HG03135 (cell line): ENCODE measurements around the gene NTN1.
"Not testable (repeated sequence)": the region's sequence is repeated elsewhere in the genome, so short reads cannot be mapped to it uniquely, and the experiment has no call there.

ENCODE experiments used
- ATAC-seq: cut with Tn5 transposase; IDR thresholded peaks from one replicate; pipeline ENCODE4 v1.9.1; 2021; ENCODE audit warnings: mild to moderate bottlenecking, moderate library complexity; ENCODE audit not compliant: unreplicated experiment

Gene NTN1

GRCh38 chr17:9021158-9021991, at the start of gene NTN1:
Gene NTN1, plus strand, starts transcription at chr17:9021510. Its CDS starts 864 bp downstream, at chr17:9022374.
- ATAC-seq: peak; percentile 49

DNA sequence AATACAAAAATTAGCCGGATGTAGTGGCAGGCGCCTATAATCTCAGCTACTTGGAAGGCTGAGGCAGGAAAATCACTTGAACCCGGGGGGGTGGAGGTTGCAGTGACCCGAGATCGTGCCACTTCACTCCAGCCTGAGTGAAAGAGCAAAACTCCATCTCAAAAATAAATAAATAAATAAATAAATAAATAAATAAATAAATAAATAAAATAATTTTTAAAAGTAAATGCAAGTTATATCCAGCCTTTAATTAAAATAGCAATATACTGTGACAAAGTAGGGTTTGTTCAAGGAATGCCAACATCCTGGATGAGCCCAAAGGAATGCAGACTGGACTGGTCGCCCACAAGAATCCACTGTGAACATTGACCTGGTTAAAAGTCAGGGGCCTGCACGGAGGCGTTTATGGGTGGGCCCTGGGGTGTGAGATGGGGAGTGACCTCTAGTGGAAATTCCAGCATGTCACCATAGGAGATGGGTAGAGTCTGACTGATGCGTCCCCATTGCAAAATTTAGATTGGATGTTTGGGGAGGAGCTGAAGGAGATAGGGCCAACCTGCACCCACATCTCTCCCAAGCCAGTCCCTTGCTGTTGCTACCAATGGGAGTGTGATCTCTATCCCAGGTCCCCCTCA, 46.1 kb upstream of the NTN1 start:
- no peak for ATAC-seq

DNA sequence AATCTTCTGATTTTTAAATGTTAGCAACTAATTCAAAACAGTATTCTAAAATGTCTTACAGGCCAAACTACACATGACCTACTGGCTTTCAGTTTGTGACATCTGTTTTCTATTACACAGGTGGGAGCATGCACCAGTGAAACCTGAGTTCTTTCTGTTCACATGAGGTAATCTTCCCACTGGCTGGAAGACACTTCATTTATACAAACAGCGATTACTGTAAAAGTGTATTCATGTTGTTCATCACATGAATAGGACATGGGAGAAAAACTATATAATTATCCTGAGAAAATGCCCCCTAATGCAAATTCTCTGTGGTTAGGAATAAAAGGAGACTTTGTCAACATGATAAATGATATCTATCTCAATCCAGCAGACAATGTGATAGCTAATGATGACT, 44.7 kb upstream of the NTN1 start:
- ATAC-seq: no peak

DNA sequence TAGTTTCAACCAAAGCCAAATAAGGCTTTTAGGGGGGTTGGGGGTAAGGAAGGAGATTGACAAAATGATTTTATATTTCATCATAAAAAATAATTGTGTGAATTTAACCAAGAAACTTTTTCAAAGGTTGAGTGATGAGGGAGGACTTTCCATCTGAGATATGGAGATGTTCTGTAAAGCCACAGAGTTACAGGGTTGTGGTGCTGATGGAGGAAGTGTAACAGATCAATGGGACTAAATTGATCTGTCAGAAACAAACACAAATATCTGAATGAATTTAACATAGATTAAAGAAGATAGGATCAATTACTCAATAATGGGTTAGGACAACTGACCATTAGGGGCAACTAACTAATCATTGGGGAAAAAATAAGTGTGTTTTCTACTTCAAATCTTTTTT, 41.6 kb upstream of the NTN1 start:
- no peak for ATAC-seq

DNA sequence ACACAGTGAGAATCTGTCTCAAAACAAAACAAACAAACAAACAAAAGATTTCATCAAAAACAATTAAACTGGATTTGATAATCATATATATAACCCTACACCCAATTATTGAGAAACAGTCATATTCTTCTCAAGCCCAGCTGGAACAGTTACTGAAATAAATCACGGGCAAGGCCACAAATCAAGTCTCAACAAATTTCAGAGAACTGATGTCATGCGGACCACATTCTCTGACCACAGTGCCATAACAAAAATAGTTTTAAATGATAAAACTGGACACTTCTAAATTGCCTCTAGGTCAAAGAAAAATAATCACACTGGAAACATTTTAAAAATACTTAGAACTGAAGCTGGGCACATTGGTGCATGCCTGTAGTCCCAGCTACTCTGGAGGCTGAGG, 39.9 kb upstream of the NTN1 start:
- ATAC-seq: no peak

DNA sequence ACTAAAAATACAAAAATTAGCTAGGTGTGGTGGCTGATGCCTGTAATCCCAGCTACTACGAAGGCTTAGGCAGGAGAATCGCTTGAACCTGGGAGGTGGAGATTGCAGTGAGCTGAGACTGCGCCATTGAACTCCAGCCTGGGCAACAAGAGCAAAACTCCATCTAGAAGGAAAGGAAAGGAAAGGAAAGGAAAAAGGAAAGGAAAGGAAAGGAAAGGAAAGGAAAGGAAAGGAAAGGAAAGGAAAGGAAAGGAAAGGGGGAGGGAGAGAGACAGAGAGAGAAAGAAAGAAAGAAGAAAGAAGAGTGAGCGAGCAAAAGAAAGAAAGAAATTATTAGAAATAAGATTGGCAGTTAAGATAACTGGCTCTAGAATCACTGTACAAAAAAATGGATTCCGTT, 37.1 kb upstream of the NTN1 start:
- not testable (repeated sequence) for ATAC-seq

DNA sequence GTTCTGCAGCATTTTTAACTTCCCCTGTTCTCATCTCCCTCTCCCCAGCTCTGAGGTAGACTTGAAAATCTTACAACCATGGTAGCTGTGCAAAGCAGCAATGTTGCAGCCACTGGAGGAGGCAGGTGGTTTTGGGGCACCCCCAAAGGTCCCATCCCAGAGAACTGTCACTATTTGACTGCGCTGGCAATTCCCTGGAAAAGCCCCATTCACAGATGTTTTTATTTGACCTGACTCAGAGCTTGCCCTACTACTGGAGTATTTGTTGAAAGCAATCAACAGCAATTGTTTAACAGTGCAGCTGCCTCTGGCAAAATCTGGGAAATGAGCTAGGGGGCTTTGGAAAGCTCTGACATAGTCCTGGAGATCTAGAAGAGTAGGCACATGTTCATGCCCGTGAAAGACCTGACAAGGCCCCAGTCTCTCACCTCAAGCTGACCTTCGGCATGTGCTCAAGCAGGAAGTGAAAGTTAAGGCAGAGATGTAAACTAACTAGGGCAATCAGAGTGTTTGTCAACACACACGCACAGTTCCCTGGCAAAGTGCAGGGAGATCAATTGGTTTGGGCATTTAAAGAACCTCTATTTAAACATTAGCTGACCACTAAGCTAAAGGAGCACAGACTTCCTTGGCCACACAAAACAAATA, 36.1 kb upstream of the NTN1 start:
- ATAC-seq: no peak

DNA sequence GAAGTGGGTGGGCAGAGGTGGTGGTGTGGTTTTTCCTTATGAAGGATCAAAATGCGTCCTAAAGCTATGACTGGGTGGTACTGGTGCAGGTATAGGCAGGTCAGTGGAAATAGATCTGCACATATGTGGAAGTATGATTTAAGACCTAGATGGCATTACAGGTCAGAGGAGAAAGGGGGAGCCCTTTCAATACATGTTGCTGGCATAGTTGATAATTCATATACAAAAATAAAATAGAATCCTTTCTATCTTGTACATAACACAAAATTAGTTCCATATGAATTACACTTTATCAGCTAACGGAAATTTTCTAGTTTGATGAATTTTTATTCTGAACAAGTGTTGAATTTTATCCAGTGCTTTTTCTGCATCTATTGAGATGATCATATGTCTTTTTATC, 35.0 kb upstream of the NTN1 start:
- no peak for ATAC-seq

GRCh38 chr17:8988263-8988935, 32.9 kb upstream of the NTN1 start:
- not testable (repeated sequence) for ATAC-seq

DNA sequence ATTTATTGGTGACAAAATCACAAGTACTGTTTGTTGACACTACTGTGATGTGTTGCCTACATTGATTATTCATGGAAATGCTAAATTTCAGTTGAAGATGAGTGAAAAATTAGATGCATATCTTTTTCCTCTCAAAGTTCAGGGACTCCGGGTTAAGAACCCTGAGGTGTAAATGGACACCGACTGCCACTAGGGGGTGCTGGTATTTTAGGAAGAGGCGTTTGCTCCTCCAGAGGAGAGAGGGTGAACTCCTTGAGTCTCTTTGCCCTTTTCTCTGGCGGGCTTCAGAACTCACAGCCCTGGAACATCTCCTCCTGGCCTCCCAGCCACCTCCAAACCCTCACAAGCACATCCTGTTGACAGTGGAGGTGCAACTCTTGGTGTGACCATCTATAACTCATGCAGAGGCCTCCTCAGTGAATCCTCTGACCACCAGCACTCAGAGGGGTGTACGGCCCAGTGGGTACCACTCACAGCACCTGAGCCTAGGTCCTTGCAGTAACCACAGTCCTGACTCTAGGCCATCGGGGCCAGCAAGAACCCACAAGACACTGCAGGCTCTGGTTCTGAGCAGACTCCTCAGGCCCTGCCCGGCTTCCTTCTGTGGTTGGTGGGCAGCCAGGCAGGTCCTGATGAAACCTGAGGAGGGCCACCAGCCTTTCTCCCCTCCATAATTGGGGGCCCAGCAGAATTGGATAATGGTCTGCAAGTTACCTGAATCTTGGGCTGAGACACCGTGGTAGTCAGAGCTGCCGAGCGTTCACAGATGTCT, 29.6 kb upstream of the NTN1 start:
- no peak for ATAC-seq

GRCh38 chr17:8994319-8994718, 27.0 kb upstream of the NTN1 start:
- no peak for ATAC-seq

DNA sequence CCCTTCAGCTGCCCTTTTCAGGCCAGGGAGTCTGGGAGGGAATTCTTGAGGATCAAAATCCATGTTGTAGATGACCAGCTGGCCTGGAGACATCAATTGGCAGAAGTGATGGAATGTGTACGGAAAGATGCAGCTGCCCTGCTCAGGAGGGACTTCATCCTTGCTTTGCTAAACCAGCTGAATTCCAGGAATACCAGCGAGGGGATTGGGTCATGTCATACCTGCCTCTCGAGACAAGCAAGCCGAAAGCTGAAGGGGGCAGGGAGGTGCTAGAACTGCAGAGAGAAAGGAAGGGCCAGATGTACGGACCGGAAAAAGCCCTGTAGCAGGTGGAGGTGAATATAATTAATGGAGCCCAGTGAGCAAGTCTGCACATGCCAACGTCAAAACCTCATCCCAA, 25.6 kb upstream of the NTN1 start:
- ATAC-seq: no peak

- no peak for ATAC-seq
These were observed 23.2 kb upstream of the NTN1 start for GRCh38 chr17:8997994-8998628.

DNA sequence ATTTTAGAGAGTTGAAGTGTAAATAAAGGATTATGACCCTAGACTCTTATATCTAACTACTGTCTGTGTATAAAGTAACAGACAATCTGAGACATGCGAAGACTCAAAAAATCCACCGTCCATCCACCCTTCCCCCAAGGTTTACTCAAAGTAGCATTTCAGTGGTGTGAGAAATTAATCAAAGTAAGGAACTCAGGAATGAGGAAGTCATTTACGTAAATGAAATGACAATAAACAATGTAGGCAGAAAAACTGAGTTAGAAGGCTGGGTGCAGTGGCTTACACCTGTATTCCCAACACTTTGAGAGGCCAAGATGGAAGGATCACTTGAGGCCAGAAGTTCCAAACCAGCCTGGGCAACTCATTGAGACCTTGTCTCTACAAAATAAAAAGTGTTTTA, 19.8 kb upstream of the NTN1 start:
- no peak for ATAC-seq

GRCh38 chr17:9002227-9002605, 19.1 kb upstream of the NTN1 start:
- no peak for ATAC-seq

GRCh38 chr17:9002606-9003354, 18.5 kb upstream of the NTN1 start:
- ATAC-seq: no peak

- ATAC-seq: no peak
These were observed 17.8 kb upstream of the NTN1 start for GRCh38 chr17:9003355-9004131.

GRCh38 chr17:9004132-9004960, 17.0 kb upstream of the NTN1 start:
- no peak for ATAC-seq
